GOT3 (cell line): ENCODE results near the gene PTPN2.

Source experiments
- DNase-seq: peaks from one replicate; lab custom pipeline; 2025; ENCODE audit warnings: mixed read lengths; lab: John Stamatoyannopoulos, UW

PTPN2 gene

GRCh38 chr18:12745095-12745795 is 138.8 kb downstream of the PTPN2 start:
- no peak for DNase-seq

- no peak for DNase-seq
Measured at GRCh38 chr18:12744103-12744502, 139.9 kb downstream of the PTPN2 start.

- DNase-seq: no peak
Measured at GRCh38 chr18:12742453-12742852, 141.6 kb downstream of the PTPN2 start.
